ENCODE results near the gene CCNT2.

DNA sequence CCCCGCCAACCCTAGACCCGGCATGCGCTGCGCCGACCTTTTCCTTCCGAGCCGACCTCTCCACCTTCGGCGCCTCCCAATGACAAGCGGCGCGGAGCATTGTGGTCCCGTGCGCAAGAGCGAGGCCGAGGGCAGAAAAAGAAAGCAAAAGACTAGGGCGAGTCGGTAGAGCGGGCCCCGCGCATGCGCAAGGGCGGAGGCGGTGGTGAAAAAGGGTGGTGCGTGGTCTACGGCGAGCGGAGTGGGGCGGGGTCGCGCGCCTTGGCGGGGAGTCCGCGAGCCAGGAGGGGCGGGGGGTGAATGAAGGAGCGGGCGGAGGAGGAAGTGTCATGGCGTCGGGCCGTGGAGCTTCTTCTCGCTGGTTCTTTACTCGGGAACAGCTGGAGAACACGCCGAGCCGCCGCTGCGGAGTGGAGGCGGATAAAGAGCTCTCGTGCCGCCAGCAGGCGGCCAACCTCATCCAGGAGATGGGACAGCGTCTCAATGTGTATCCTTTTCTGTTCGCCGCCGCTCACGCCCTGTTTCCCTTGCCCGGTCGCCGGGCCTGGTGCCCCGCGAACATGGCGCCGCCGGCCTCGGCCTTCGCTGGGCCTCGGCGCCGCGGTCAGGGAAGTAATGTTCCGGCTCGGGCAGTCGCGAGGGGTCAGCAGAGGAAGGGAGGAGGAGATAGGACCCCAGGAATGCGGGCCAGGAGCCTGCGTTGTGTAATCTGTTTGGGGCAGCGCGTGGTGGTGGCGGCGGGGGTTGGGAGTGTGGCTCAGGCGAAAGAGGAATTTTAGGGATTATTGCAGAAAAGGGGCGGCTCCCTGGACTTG, at the start of gene CCNT2:
- TF ChIP-seq CTCF (IDR thresholded peaks at IDR 0.05 in 2 of 3, conservative IDR thresholded peaks at IDR 0.05 in 1 of 3; ENCODE audit: borderline replicate concordance in 1 of 3, insufficient read depth in 1 of 3, low read depth in 2 of 3, low read length in 2 of 3) (no peak), TCF7L2 (IDR thresholded peaks at IDR 0.05; ENCODE audit: borderline replicate concordance, extremely low read depth, insufficient read depth, insufficient read length) (peak; percentile 2), POLR2A (IDR thresholded peaks at IDR 0.05; ENCODE audit: borderline replicate concordance, extremely low read depth, insufficient read depth, insufficient read length) (peak; percentile 54), YY1 (IDR thresholded peaks at IDR 0.05; ENCODE audit: extremely low read depth, insufficient replicate concordance, low read depth, low read length) (peak; percentile 91), EZH2phosphoT487 (IDR thresholded peaks at IDR 0.05; ENCODE audit: borderline replicate concordance) (no peak), SRF (IDR thresholded peaks at IDR 0.05; ENCODE audit: low read depth) (peak; percentile 82)
